ENCODE results near the gene COLGALT1. TPM values are rescaled to one million over a fixed set of nuclear protein-coding genes. Genes with fewer than 3 reads are reported as not detected.

COLGALT1 gene
- total and polyA plus RNA-seq, 9 of the 15 experiments (the other 6 are each of a cell fraction or from before 2014, with no cell fraction given) = 4.9 to 119 (median 82.6) TPM

DNA sequence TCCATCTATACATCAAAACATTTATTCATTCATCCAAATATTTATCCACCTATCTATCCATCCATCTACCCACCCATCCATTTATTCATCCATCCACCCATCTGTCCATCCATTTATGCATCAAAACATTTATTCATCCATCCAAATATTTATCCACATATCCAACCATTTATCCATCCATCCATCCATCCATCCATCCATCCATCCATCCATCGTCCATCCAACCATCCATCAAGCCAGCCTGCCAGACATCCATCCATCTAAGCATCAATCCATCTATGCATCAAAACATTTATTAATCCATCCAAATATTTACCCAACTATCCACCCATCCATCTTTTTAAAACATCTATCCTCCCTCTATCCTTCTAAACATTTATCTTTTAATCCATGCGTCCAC, 70.5 kb downstream of the COLGALT1 start (continued):
- TF ChIP-seq, protein P1, sequence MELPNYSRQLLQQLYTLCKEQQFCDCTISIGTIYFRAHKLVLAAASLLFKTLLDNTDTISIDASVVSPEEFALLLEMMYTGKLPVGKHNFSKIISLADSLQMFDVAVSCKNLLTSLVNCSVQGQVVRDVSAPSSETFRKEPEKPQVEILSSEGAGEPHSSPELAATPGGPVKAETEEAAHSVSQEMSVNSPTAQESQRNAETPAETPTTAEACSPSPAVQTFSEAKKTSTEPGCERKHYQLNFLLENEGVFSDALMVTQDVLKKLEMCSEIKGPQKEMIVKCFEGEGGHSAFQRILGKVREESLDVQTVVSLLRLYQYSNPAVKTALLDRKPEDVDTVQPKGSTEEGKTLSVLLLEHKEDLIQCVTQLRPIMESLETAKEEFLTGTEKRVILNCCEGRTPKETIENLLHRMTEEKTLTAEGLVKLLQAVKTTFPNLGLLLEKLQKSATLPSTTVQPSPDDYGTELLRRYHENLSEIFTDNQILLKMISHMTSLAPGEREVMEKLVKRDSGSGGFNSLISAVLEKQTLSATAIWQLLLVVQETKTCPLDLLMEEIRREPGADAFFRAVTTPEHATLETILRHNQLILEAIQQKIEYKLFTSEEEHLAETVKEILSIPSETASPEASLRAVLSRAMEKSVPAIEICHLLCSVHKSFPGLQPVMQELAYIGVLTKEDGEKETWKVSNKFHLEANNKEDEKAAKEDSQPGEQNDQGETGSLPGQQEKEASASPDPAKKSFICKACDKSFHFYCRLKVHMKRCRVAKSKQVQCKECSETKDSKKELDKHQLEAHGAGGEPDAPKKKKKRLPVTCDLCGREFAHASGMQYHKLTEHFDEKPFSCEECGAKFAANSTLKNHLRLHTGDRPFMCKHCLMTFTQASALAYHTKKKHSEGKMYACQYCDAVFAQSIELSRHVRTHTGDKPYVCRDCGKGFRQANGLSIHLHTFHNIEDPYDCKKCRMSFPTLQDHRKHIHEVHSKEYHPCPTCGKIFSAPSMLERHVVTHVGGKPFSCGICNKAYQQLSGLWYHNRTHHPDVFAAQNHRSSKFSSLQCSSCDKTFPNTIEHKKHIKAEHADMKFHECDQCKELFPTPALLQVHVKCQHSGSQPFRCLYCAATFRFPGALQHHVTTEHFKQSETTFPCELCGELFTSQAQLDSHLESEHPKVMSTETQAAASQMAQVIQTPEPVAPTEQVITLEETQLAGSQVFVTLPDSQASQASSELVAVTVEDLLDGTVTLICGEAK (IDR thresholded peaks at IDR 0.05) = no peak
- TF ChIP-seq, protein P1 (CRISPR knock-in tag; IDR thresholded peaks at IDR 0.05) = no peak
- TF ChIP-seq, protein P2, sequence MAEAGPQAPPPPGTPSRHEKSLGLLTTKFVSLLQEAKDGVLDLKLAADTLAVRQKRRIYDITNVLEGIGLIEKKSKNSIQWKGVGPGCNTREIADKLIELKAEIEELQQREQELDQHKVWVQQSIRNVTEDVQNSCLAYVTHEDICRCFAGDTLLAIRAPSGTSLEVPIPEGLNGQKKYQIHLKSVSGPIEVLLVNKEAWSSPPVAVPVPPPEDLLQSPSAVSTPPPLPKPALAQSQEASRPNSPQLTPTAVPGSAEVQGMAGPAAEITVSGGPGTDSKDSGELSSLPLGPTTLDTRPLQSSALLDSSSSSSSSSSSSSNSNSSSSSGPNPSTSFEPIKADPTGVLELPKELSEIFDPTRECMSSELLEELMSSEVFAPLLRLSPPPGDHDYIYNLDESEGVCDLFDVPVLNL (CRISPR knock-in tag; IDR thresholded peaks at IDR 0.05; ENCODE audit: low read depth) = no peak
- TF ChIP-seq NCOA1 (IDR thresholded peaks at IDR 0.05; ENCODE audit: low read depth) (no peak), MBD2 (IDR thresholded peaks at IDR 0.05; ENCODE audit: borderline replicate concordance, low read depth) (no peak)
- TF ChIP-seq, protein P3, sequence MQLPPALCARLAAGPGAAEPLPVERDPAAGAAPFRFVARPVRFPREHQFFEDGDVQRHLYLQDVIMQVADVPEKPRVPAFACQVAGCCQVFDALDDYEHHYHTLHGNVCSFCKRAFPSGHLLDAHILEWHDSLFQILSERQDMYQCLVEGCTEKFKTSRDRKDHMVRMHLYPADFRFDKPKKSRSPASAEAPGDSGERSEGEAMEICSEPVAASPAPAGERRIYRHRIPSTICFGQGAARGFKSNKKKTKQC (CRISPR knock-in tag; IDR thresholded peaks at IDR 0.05) = no peak

Data from K562 (cell line).